ENCODE measurements around the gene CHST8. TPM values are rescaled to one million over a fixed set of nuclear protein-coding genes. Genes with fewer than 3 reads are reported as not detected.

Gene CHST8
- total RNA-seq, 1 donor from 2014 or later = 3.2 TPM

- Histone ChIP-seq H3K4me3 (no peak overlapping the region), H3K9me3 (no peaks in the 10 kb centered on the region), H3K27me3 (no peaks in the 10 kb centered on the region), H3K4me1 (no peaks in the 10 kb centered on the region), H3K36me3 (no peaks in the 10 kb centered on the region), H3K27ac (no peak overlapping the region)
- intact Hi-C loops (cut with DNase I) = no loop called here
- DNase-seq (ENCODE audit: extremely low spot score in 2 of 2) = no peak
- no peak for TF ChIP-seq POLR2AphosphoS5 (IDR thresholded peaks at IDR 0.05; ENCODE audit: insufficient read depth in 1 of 2, low read depth in 1 of 2)
- TF ChIP-seq POLR2A (IDR thresholded peaks at IDR 0.05) = no peak
- TF ChIP-seq CTCF (IDR thresholded peaks at IDR 0.05) = no peak
Measured at GRCh38 chr19:33686687-33687480, 65.1 kb downstream of the CHST8 start.

- no peak overlapping the region for H3K27ac ChIP-seq
- no peaks in the 10 kb centered on the region for H3K4me1 ChIP-seq
- H3K4me3 ChIP-seq = no peak overlapping the region
- no peaks in the 10 kb centered on the region for H3K36me3 ChIP-seq
- TF ChIP-seq CTCF (IDR thresholded peaks at IDR 0.05) (no peak), POLR2AphosphoS5 (IDR thresholded peaks at IDR 0.05; ENCODE audit: insufficient read depth in 1 of 2, low read depth in 1 of 2) (no peak), POLR2A (IDR thresholded peaks at IDR 0.05) (no peak)
- DNase-seq (ENCODE audit: extremely low spot score in 2 of 2) = no peak
- intact Hi-C loops (cut with DNase I) = no loop called here
- H3K27me3 ChIP-seq = no peaks in the 10 kb centered on the region
- H3K9me3 ChIP-seq = no peaks in the 10 kb centered on the region
Measured at GRCh38 chr19:33687481-33688170, 65.9 kb downstream of the CHST8 start.

GRCh38 chr19:33688171-33688992, 66.6 kb downstream of the CHST8 start:
- Histone ChIP-seq H3K36me3 (no peaks in the 10 kb centered on the region), H3K27me3 (no peaks in the 10 kb centered on the region), H3K27ac (no peak overlapping the region), H3K4me3 (no peak overlapping the region), H3K4me1 (no peaks in the 10 kb centered on the region), H3K9me3 (no peaks in the 10 kb centered on the region)
- intact Hi-C loops (cut with DNase I) = no loop called here
- TF ChIP-seq CTCF (IDR thresholded peaks at IDR 0.05) (no peak), POLR2AphosphoS5 (IDR thresholded peaks at IDR 0.05; ENCODE audit: insufficient read depth in 1 of 2, low read depth in 1 of 2) (no peak), POLR2A (IDR thresholded peaks at IDR 0.05) (no peak)
- no peak for DNase-seq (ENCODE audit: extremely low spot score in 2 of 2)

GRCh38 chr19:33689138-33689746, 67.5 kb downstream of the CHST8 start:
- TF ChIP-seq CTCF (IDR thresholded peaks at IDR 0.05) = no peak
- no peak for TF ChIP-seq POLR2A (IDR thresholded peaks at IDR 0.05)
- H3K27ac ChIP-seq = no peak overlapping the region
- no peak for DNase-seq (ENCODE audit: extremely low spot score in 2 of 2)
- no peaks in the 10 kb centered on the region for H3K27me3 ChIP-seq
- intact Hi-C loops (cut with DNase I) = no loop called here
- H3K9me3 ChIP-seq = no peaks in the 10 kb centered on the region
- H3K4me3 ChIP-seq = no peak overlapping the region
- no peaks in the 10 kb centered on the region for H3K36me3 ChIP-seq
- no peaks in the 10 kb centered on the region for H3K4me1 ChIP-seq
